Measurements from ENCODE around the gene TLCD3A.

The TLCD3A gene

GRCh38 chr17:740240-741017 lies 8.0 kb downstream of the TLCD3A start:
- Histone ChIP-seq H3K36me3 (ENCODE audit: insufficient read depth, low read length) (peaks cover 75% of the 10 kb centered on the region), H4K20me1 (ENCODE audit: insufficient read depth, low read length) (peaks cover 62% of the 10 kb centered on the region), H3K27ac (ENCODE audit: low read length) (no peak overlapping the region)

DNA sequence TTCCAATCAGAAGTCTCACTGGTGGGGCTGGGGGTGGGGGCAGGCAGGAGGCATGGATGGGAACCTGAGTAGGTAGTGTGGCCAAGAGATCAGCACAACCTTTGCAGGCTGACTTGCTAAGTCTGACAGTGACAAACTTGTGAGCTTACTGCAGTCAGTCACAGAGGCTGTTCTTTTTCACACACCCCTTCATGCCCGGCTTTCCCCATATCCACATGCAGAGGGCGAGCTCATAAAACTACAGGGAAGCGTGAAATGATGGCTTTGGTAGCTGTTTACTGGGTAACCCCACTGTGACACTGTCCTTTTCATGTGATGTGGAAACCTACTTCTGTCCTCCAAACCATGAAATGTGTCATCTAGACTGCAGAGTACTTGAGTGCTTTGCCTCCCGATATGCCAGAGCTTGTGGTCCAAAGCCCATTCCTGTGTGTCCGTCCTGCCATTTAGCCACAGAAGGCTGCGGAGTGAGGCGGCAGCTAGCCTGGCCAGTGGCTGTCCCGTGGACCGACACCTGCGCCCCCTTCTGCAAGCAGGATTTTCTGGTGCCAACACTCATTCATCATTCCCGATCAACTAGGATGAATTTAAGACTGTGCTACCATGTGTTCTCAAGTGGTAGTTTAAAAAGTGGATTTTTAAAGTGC lies 9.9 kb downstream of the TLCD3A start:
- H3K9ac ChIP-seq (ENCODE audit: low read depth, low read length) = no peak overlapping the region
- TF ChIP-seq EZH2 (IDR thresholded peaks at IDR 0.05; ENCODE audit: borderline replicate concordance, low read depth, low read length, severe bottlenecking) = no peak
- H3K4me2 ChIP-seq (ENCODE audit: insufficient read depth, low read length) = no peak overlapping the region
- H3K4me1 ChIP-seq (ENCODE audit: insufficient read depth, low read length) = peaks cover 8% of the 10 kb centered on the region; the same call in 1 of the 2 replicates
- no peak overlapping the region for H3K4me3 ChIP-seq (ENCODE audit: low read depth in 1 of 2, low read length in 2 of 2)
- no peak for DNase-seq
- H2AFZ ChIP-seq (ENCODE audit: low read depth, low read length) = no peak overlapping the region
- peaks cover 91% of the 10 kb centered on the region for H3K36me3 ChIP-seq (ENCODE audit: insufficient read depth, low read length)
- ATAC-seq (ENCODE audit: insufficient read depth, low read depth) = no peak
- peaks cover 69% of the 10 kb centered on the region for H3K79me2 ChIP-seq (ENCODE audit: insufficient read depth, low read length)
- no peaks in the 10 kb centered on the region for H3K27me3 ChIP-seq (ENCODE audit: insufficient read depth, low read length, poor library complexity)
- no peak overlapping the region for H3K27ac ChIP-seq (ENCODE audit: low read length)
- H3K9me3 ChIP-seq (ENCODE audit: insufficient read depth, low read length, severe bottlenecking) = no peaks in the 10 kb centered on the region
- H4K20me1 ChIP-seq (ENCODE audit: insufficient read depth, low read length) = peaks cover 80% of the 10 kb centered on the region

More at GRCh38 chr17:740240-741017, 8.0 kb downstream of the TLCD3A start:
- H3K9ac ChIP-seq (ENCODE audit: low read depth, low read length) = no peak overlapping the region
- no peak overlapping the region for H3K4me2 ChIP-seq (ENCODE audit: insufficient read depth, low read length)
- ATAC-seq (ENCODE audit: insufficient read depth, low read depth) (no peak), DNase-seq (no peak)
- no peaks in the 10 kb centered on the region for H3K27me3 ChIP-seq (ENCODE audit: insufficient read depth, low read length, poor library complexity)
- H3K9me3 ChIP-seq (ENCODE audit: insufficient read depth, low read length, severe bottlenecking) = no peaks in the 10 kb centered on the region
- no peak overlapping the region for H2AFZ ChIP-seq (ENCODE audit: low read depth, low read length)
- peaks cover 8% of the 10 kb centered on the region; the same call in 1 of the 2 replicates for H3K4me1 ChIP-seq (ENCODE audit: insufficient read depth, low read length)
- peaks cover 51% of the 10 kb centered on the region for H3K79me2 ChIP-seq (ENCODE audit: insufficient read depth, low read length)
- TF ChIP-seq EZH2 (IDR thresholded peaks at IDR 0.05; ENCODE audit: borderline replicate concordance, low read depth, low read length, severe bottlenecking) = no peak
- TF ChIP-seq, protein P1, sequence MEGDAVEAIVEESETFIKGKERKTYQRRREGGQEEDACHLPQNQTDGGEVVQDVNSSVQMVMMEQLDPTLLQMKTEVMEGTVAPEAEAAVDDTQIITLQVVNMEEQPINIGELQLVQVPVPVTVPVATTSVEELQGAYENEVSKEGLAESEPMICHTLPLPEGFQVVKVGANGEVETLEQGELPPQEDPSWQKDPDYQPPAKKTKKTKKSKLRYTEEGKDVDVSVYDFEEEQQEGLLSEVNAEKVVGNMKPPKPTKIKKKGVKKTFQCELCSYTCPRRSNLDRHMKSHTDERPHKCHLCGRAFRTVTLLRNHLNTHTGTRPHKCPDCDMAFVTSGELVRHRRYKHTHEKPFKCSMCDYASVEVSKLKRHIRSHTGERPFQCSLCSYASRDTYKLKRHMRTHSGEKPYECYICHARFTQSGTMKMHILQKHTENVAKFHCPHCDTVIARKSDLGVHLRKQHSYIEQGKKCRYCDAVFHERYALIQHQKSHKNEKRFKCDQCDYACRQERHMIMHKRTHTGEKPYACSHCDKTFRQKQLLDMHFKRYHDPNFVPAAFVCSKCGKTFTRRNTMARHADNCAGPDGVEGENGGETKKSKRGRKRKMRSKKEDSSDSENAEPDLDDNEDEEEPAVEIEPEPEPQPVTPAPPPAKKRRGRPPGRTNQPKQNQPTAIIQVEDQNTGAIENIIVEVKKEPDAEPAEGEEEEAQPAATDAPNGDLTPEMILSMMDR (IDR thresholded peaks at IDR 0.05; ENCODE audit: borderline replicate concordance, extremely low read depth, low read length, poor library complexity, severe bottlenecking) = no peak
- no peak overlapping the region for H3K4me3 ChIP-seq (ENCODE audit: low read depth in 1 of 2, low read length in 2 of 2)

DNA sequence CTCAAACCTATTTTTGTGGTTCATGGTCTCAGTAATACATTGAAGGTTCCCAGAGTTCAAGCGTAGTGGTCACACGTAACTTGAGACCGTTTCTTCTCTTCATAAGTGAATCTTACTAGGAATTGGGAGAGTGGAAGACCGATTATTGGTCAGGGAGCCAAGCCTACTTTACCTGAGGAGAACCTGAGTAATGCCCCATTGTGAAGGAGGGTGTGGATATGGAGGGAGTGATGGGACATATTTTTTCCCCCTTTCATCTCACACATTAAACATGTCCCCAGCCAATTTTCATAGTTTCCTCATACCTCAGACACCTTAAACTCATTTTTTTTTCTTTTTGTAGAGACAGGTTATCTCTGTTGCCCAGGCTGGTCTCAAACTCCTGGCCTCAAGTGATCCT lies 10.7 kb downstream of the TLCD3A start:
- H3K79me2 ChIP-seq (ENCODE audit: insufficient read depth, low read length) = peaks cover 78% of the 10 kb centered on the region

More for the DNA sequence above, 10.7 kb downstream of the TLCD3A start:
- DNase-seq (no peak), ATAC-seq (ENCODE audit: insufficient read depth, low read depth) (no peak)
- Histone ChIP-seq H3K9me3 (ENCODE audit: insufficient read depth, low read length, severe bottlenecking) (no peaks in the 10 kb centered on the region), H3K4me2 (ENCODE audit: insufficient read depth, low read length) (no peak overlapping the region), H3K4me1 (ENCODE audit: insufficient read depth, low read length) (peaks cover 11% of the 10 kb centered on the region; the same call in 1 of the 2 replicates), H4K20me1 (ENCODE audit: insufficient read depth, low read length) (peaks cover 84% of the 10 kb centered on the region), H3K36me3 (ENCODE audit: insufficient read depth, low read length) (peaks cover 93% of the 10 kb centered on the region), H3K9ac (ENCODE audit: low read depth, low read length) (no peak overlapping the region), H3K27ac (ENCODE audit: low read length) (no peak overlapping the region), H3K4me3 (ENCODE audit: low read depth in 1 of 2, low read length in 2 of 2) (no peak overlapping the region), H2AFZ (ENCODE audit: low read depth, low read length) (no peak overlapping the region), H3K27me3 (ENCODE audit: insufficient read depth, low read length, poor library complexity) (no peaks in the 10 kb centered on the region)
- TF ChIP-seq EZH2 (IDR thresholded peaks at IDR 0.05; ENCODE audit: borderline replicate concordance, low read depth, low read length, severe bottlenecking) = no peak
- TF ChIP-seq, protein P1 (IDR thresholded peaks at IDR 0.05; ENCODE audit: borderline replicate concordance, extremely low read depth, low read length, poor library complexity, severe bottlenecking) = no peak

Measured in DND-41 (cell line).